ENCODE measurements around the gene GAST.

GRCh38 chr17:41705271-41705991 lies 6.7 kb upstream of the GAST start:
- no peak for TF ChIP-seq CTCF (conservative IDR thresholded peaks at IDR 0.05; ENCODE audit: low read depth, low read length)
- no peak for TF ChIP-seq EZH2 (IDR thresholded peaks at IDR 0.05; ENCODE audit: low read length, unreplicated experiment)
- no peak for TF ChIP-seq EZH2phosphoT487 (IDR thresholded peaks at IDR 0.05; ENCODE audit: borderline replicate concordance, low read length)
